ENCODE measurements around the gene GRM3.

- TF ChIP-seq CTCF (conservative IDR thresholded peaks at IDR 0.05 in 1 of 2, IDR thresholded peaks at IDR 0.05 in 1 of 2; ENCODE audit: low read depth in 1 of 2, low read length in 2 of 2) = no peak
- TF ChIP-seq EZH2 (IDR thresholded peaks at IDR 0.05; ENCODE audit: low read length, missing control alignments) = no peak
These were observed 17.3 kb downstream of the GRM3 start for GRCh38 chr7:86660950-86661462.
